Endothelial cell of umbilical vein (primary cell): ENCODE results near the gene EPSTI1. TPM values are rescaled to one million over a fixed set of nuclear protein-coding genes. Genes with fewer than 3 reads are reported as not detected.

Experiments
- BruUV-seq: library from RNA; stranded (reverse); fragments of 400-500 nt; replicated peaks from 2 replicates; lab custom pipeline; 2021; lab: Mats Ljungman, UMichigan
- CTCF ChIA-PET: fragments of 300-600, 350-600 bp; sonication (Branson Sonifier 250); formaldehyde crosslinking; loops from one replicate; lab custom pipeline; 2021; ENCODE audit warnings: antibody characterized with exemption, inconsistent platforms; lab: Charles Lee
- POLR2A ChIA-PET: fragments of 300-600, 350-600 bp; sonication (Branson Sonifier 250); formaldehyde crosslinking; loops from one replicate; lab custom pipeline; 2021; ENCODE audit warnings: antibody characterized with exemption, inconsistent platforms; lab: Charles Lee
- DNase-seq: peaks from one replicate; pipeline ENCODE4 v3.0.0-alpha.2; 2011; ENCODE audit warnings: low read depth, low spot score
- FAIRE-seq: peaks from 2 replicates; lab custom pipeline; 2011; peaks lifted over from hg19 to GRCh38; lab: Jason Lieb, UNC
- H2AFZ ChIP-seq: 2 replicates; pipeline ENCODE4 v1.6.0; 2012; ENCODE audit warnings: low read depth, low read length, control low read depth, inconsistent platforms
- H3K27ac ChIP-seq: 2 replicates; pipeline ENCODE4 v1.5.1; 2011; ENCODE audit warnings: low read depth, mild to moderate bottlenecking, control low read depth, low read length, moderate library complexity; ENCODE audit not compliant: insufficient read depth
- H3K27me3 ChIP-seq, 2 experiments: 2 replicates each; pipeline versions ENCODE4 v1.6.0 to v1.6.1; 2011; ENCODE audit warnings: low read length in 2 of 2, mixed read lengths in 1 of 2; ENCODE audit not compliant: control insufficient read depth in 2 of 2, insufficient read depth in 2 of 2
- H3K36me3 ChIP-seq, 2 experiments: 2 replicates in 1 of 2; 3 replicates in 1 of 2; pipeline ENCODE4 v1.5.1; 2011; ENCODE audit warnings: low read length in 2 of 2, mild to moderate bottlenecking in 1 of 2, moderate library complexity in 1 of 2; ENCODE audit not compliant: control insufficient read depth in 2 of 2, insufficient read depth in 2 of 2; ENCODE audit errors: extremely low read depth in 1 of 2
- H3K4me1 ChIP-seq: 3 replicates; pipeline ENCODE4 v1.5.1; 2011; ENCODE audit warnings: mild to moderate bottlenecking, low read length; ENCODE audit not compliant: control insufficient read depth, insufficient read depth; ENCODE audit errors: extremely low read depth
- H3K4me2 ChIP-seq: 2 replicates; pipeline ENCODE4 v1.6.1; 2011; ENCODE audit warnings: low read length, control low read depth, mixed read lengths; ENCODE audit not compliant: insufficient read depth
- H3K4me3 ChIP-seq, 3 experiments: fragments of 200-600 bp in 1 of 3; sonication (generic), shearing (Covaris generic) in 1 of 3; replicated peaks in 1 of 3; 2 replicates each; pipeline ENCODE4 v1.5.1; 2011 to 2016; ENCODE audit warnings: control low read depth in 3 of 3, low read length in 3 of 3, mild to moderate bottlenecking in 2 of 3, inconsistent platforms in 1 of 3, low read depth in 1 of 3, moderate library complexity in 1 of 3; ENCODE audit not compliant: insufficient read depth in 1 of 3
- H3K79me2 ChIP-seq: 2 replicates; pipeline ENCODE4 v1.6.0; 2012; ENCODE audit warnings: low read length, inconsistent platforms; ENCODE audit not compliant: control insufficient read depth, insufficient read depth
- H3K9ac ChIP-seq: replicated peaks from 2 replicates; pipeline ENCODE3; 2011; ENCODE audit warnings: low read length, control low read depth; ENCODE audit not compliant: insufficient read depth; ENCODE audit errors: extremely low read depth
- H3K9me1 ChIP-seq: replicated peaks from 3 replicates; pipeline ENCODE4 v1.6.0; 2011; ENCODE audit warnings: mild to moderate bottlenecking, low read length; ENCODE audit not compliant: control insufficient read depth, insufficient read depth; ENCODE audit errors: extremely low read depth
- H3K9me3 ChIP-seq: replicated peaks from 2 replicates; pipeline ENCODE4 v1.5.1; 2012; ENCODE audit warnings: low read length, inconsistent platforms; ENCODE audit not compliant: control insufficient read depth, insufficient read depth
- H4K20me1 ChIP-seq: replicated peaks from 2 replicates; pipeline ENCODE3; 2011; ENCODE audit warnings: mild to moderate bottlenecking, low read length; ENCODE audit not compliant: control insufficient read depth, insufficient read depth; ENCODE audit errors: extremely low read depth
- CTCF ChIP-seq, 2 donors: IDR thresholded peaks; 1 replicate in 1 of 2; 2 replicates in 1 of 2; pipeline ENCODE4 v1.5.1; 2011; ENCODE audit warnings: low read length in 2 of 2, mild to moderate bottlenecking in 2 of 2, moderate library complexity in 2 of 2, control low read depth in 1 of 2, inconsistent platforms in 1 of 2, low read depth in 1 of 2; ENCODE audit not compliant: insufficient read depth in 1 of 2; ENCODE audit errors: extremely low read depth in 1 of 2
- EZH2 ChIP-seq: IDR thresholded peaks from 2 replicates; pipeline ENCODE4 v1.6.1; 2012; ENCODE audit warnings: borderline replicate concordance, low read depth, mild to moderate bottlenecking, moderate library complexity, low read length, inconsistent platforms; ENCODE audit not compliant: severe bottlenecking
- FOS ChIP-seq: IDR thresholded peaks from 2 replicates; pipeline ENCODE4 v1.6.1; 2011; ENCODE audit warnings: mild to moderate bottlenecking, low read length, moderate library complexity, borderline replicate concordance; ENCODE audit not compliant: insufficient read depth
- GATA2 ChIP-seq: IDR thresholded peaks from 2 replicates; pipeline ENCODE4 v1.7.0; 2011; ENCODE audit warnings: low read depth, mild to moderate bottlenecking, moderate library complexity, mixed read lengths, low read length; ENCODE audit not compliant: insufficient read length, insufficient read depth
- JUN ChIP-seq: IDR thresholded peaks from 2 replicates; pipeline ENCODE4 v1.6.1; 2011; ENCODE audit warnings: borderline replicate concordance, low read depth; ENCODE audit not compliant: insufficient read length, insufficient read depth
- MAX ChIP-seq: IDR thresholded peaks from 2 replicates; pipeline ENCODE4 v1.6.1; 2011; ENCODE audit not compliant: insufficient read depth, insufficient read length
- MYC ChIP-seq: IDR thresholded peaks from one replicate; pipeline ENCODE4 v1.6.1; 2011; ENCODE audit warnings: mild to moderate bottlenecking, low read depth, low read length
- POLR2A ChIP-seq: IDR thresholded peaks from 2 replicates; pipeline ENCODE4 v1.6.1; 2012; ENCODE audit warnings: low read depth, mild to moderate bottlenecking, control low read depth, low read length
- POLR2AphosphoS5 ChIP-seq: IDR thresholded peaks from 2 replicates; pipeline ENCODE4 v1.6.1; 2012; ENCODE audit warnings: low read depth, mild to moderate bottlenecking, control low read depth, low read length, moderate library complexity; ENCODE audit not compliant: insufficient read depth
- dilution Hi-C: fragments of 300-500 bp; cut with MboI; formaldehyde crosslinking; loops from one replicate; pipeline ENCODE4 v1.15.0; 2019; ENCODE audit warnings: low sequenced_read_pairs; ENCODE audit not compliant: extremely low pct_ligation_motif_present
- intact Hi-C: fragments of 100-400 bp; cut with micrococcal nuclease; formaldehyde crosslinking; loops from one replicate; pipeline ENCODE4 v1.10.0; 2022
- polyA plus RNA-seq, 4 experiments: library from polyadenylated mRNA; depleted of rRNA in 3 of 4; stranded (reverse) in 3 of 4; unstranded in 1 of 4; fragments of >200 nt; gene quantifications; 2 replicates each; pipeline versions ENCODE4 v1.2.1 to v1.2.3, GENCODE V29; 2011 to 2012; ENCODE audit warnings: missing spikeins in 1 of 4
- total RNA-seq: library from RNA; stranded (reverse); gene quantifications from 2 replicates; pipeline ENCODE4 v1.2.3, GENCODE V29; 2021

The EPSTI1 gene
- total and polyA plus RNA-seq, 2 donors (not counting 3 experiments of a cell fraction or from before 2014, with no cell fraction given), result 0.77 to 3.1 TPM

GRCh38 chr13:42906257-42906656 is 85.8 kb downstream of the EPSTI1 start:
- Histone ChIP-seq H4K20me1 (no peaks in the 10 kb centered on the region), H3K9me1 (no peaks in the 10 kb centered on the region), H3K27me3 (no peaks in the 10 kb centered on the region), H3K9me3 (no peaks in the 10 kb centered on the region), H3K4me2 (no peak overlapping the region), H2AFZ (no peak overlapping the region), H3K36me3 (no peaks in the 10 kb centered on the region), H3K9ac (no peak overlapping the region), H3K4me1 (no peaks in the 10 kb centered on the region), H3K27ac (no peak overlapping the region), H3K79me2 (no peaks in the 10 kb centered on the region), H3K4me3 (no peak overlapping the region)
- DNase-seq, result no peak
- BruUV-seq, result no TSS peak
- dilution Hi-C loops, result no loop called here
- intact Hi-C loops, result no loop called here
- FAIRE-seq, result no peak
- ChIA-PET CTCF (no interaction called here), POLR2A (no interaction called here)
- TF ChIP-seq POLR2AphosphoS5, result no peak

- Histone ChIP-seq H3K9me3 (no peaks in the 10 kb centered on the region), H3K27me3 (no peaks in the 10 kb centered on the region), H3K79me2 (no peaks in the 10 kb centered on the region), H3K9ac (no peak overlapping the region), H3K9me1 (no peaks in the 10 kb centered on the region), H2AFZ (no peak overlapping the region), H4K20me1 (no peaks in the 10 kb centered on the region), H3K36me3 (no peaks in the 10 kb centered on the region), H3K27ac (no peak overlapping the region), H3K4me1 (no peaks in the 10 kb centered on the region), H3K4me2 (no peak overlapping the region), H3K4me3 (no peak overlapping the region)
- no TSS peak for BruUV-seq
- ChIA-PET CTCF (no interaction called here), POLR2A (no interaction called here)
- dilution Hi-C loops (no loop called here), intact Hi-C loops (no loop called here)
- DNase-seq (no peak), FAIRE-seq (no peak)
- no peak for TF ChIP-seq MYC
- no peak for TF ChIP-seq POLR2A
- no peak for TF ChIP-seq FOS
- TF ChIP-seq GATA2, result no peak
- no peak for TF ChIP-seq POLR2AphosphoS5
- TF ChIP-seq JUN, result no peak
- no peak for TF ChIP-seq CTCF (IDR thresholded peaks at IDR 0.05; ENCODE audit: extremely low read depth in 1 of 2, insufficient read depth in 1 of 2, low read depth in 1 of 2, low read length in 2 of 2)
- TF ChIP-seq EZH2, result no peak
- TF ChIP-seq MAX, result no peak
Measured at GRCh38 chr13:42905579-42905978, 86.5 kb downstream of the EPSTI1 start.
